Measurements from ENCODE around the gene WEE2. TPM values are rescaled to one million over a fixed set of nuclear protein-coding genes. Genes with fewer than 3 reads are reported as not detected.

Gene WEE2
- total and polyA plus RNA-seq, 2 of the 13 experiments (the other 11 are each of a cell fraction or from before 2014, with no cell fraction given): not detected

DNA sequence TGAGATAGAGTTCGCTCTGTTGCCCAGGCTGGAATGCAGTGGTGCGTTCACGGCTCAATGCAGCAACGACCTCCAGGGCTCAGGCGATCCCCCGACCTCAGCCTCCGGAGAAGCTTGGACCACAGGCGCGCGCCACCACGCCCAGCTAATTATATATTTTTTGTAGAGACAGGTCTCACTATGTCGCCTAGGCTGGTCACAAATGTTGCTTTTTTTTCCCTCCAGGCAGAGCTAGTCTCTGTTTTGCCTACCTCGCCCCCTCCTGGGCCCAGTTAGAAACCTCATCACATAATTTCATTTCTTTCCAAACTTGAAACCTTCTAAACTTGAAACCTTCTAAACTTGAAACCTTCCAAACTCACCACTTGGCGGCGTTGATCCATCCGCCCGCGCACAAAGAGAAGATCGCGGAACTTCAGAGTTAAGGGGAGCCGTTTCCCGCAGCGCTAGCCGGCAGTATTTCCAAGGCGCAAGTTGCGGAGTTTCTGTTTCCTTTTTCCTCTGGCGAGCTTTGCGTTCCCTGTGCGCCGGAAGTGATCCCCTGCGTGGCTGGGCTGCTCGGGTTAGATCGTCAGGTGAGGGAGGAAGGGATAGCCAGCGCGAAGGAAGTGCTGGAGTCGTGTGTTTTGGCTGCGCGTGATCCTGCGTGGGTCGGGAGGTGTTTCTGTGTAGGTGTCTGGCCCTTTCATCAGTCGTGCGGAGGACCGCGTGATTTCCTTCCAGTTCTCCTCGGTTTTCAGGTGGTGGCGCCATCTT, 29.9 kb downstream of the WEE2 start, which contains the start of gene SSBP1 (continued):
- TF ChIP-seq, protein P1, sequence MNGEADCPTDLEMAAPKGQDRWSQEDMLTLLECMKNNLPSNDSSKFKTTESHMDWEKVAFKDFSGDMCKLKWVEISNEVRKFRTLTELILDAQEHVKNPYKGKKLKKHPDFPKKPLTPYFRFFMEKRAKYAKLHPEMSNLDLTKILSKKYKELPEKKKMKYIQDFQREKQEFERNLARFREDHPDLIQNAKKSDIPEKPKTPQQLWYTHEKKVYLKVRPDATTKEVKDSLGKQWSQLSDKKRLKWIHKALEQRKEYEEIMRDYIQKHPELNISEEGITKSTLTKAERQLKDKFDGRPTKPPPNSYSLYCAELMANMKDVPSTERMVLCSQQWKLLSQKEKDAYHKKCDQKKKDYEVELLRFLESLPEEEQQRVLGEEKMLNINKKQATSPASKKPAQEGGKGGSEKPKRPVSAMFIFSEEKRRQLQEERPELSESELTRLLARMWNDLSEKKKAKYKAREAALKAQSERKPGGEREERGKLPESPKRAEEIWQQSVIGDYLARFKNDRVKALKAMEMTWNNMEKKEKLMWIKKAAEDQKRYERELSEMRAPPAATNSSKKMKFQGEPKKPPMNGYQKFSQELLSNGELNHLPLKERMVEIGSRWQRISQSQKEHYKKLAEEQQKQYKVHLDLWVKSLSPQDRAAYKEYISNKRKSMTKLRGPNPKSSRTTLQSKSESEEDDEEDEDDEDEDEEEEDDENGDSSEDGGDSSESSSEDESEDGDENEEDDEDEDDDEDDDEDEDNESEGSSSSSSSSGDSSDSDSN (CRISPR knock-in tag; IDR thresholded peaks at IDR 0.05): peak; percentile 84
- TF ChIP-seq CHCHD3 (CRISPR knock-in tag; IDR thresholded peaks at IDR 0.05) (no peak), ATF7-NPFF (CRISPR knock-in tag; IDR thresholded peaks at IDR 0.05; ENCODE audit: low read depth) (peak; percentile 77), NFKB2 (CRISPR knock-in tag; IDR thresholded peaks at IDR 0.05; ENCODE audit: borderline replicate concordance) (peak; percentile 90; the same call in 1 of the 2 replicates), CREM (IDR thresholded peaks at IDR 0.05) (peak; percentile 96), CREM (CRISPR knock-in tag; IDR thresholded peaks at IDR 0.05) (peak; percentile 50; the same call in 1 of the 2 replicates), FOXA1 (IDR thresholded peaks at IDR 0.05) (no peak), FOXA1 (CRISPR knock-in tag; IDR thresholded peaks at IDR 0.05) (peak; percentile 51; the same call in 1 of the 2 replicates), TP53 (CRISPR knock-in tag; conservative IDR thresholded peaks at IDR 0.05) (no peak), MZF1 (CRISPR knock-in tag; IDR thresholded peaks at IDR 0.05; ENCODE audit: borderline replicate concordance) (0 out of 2 replicates have a peak, but pooled peaks have one; percentile 40), TCF7L2 (IDR thresholded peaks at IDR 0.05; ENCODE audit: low read depth, low read length) (no peak), ZBTB3 (CRISPR knock-in tag; IDR thresholded peaks at IDR 0.05; ENCODE audit: borderline replicate concordance, low read depth) (peak; percentile 67; the same call in 1 of the 2 replicates), ZNF20 (CRISPR knock-in tag; IDR thresholded peaks at IDR 0.05) (no peak), ZNF10 (CRISPR knock-in tag; IDR thresholded peaks at IDR 0.05; ENCODE audit: borderline replicate concordance, low read depth) (no peak)
- TF ChIP-seq, protein P2, sequence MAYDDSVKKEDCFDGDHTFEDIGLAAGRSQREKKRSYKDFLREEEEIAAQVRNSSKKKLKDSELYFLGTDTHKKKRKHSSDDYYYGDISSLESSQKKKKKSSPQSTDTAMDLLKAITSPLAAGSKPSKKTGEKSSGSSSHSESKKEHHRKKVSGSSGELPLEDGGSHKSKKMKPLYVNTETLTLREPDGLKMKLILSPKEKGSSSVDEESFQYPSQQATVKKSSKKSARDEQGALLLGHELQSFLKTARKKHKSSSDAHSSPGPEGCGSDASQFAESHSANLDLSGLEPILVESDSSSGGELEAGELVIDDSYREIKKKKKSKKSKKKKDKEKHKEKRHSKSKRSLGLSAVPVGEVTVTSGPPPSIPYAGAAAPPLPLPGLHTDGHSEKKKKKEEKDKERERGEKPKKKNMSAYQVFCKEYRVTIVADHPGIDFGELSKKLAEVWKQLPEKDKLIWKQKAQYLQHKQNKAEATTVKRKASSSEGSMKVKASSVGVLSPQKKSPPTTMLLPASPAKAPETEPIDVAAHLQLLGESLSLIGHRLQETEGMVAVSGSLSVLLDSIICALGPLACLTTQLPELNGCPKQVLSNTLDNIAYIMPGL (CRISPR knock-in tag; IDR thresholded peaks at IDR 0.05; ENCODE audit: borderline replicate concordance in 1 of 2, low read depth in 1 of 2): peak; percentile 97 to 98
- TF ChIP-seq, protein P3, sequence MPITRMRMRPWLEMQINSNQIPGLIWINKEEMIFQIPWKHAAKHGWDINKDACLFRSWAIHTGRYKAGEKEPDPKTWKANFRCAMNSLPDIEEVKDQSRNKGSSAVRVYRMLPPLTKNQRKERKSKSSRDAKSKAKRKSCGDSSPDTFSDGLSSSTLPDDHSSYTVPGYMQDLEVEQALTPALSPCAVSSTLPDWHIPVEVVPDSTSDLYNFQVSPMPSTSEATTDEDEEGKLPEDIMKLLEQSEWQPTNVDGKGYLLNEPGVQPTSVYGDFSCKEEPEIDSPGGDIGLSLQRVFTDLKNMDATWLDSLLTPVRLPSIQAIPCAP (CRISPR knock-in tag; IDR thresholded peaks at IDR 0.05; ENCODE audit: low read depth): no peak
- TF ChIP-seq, protein P4, sequence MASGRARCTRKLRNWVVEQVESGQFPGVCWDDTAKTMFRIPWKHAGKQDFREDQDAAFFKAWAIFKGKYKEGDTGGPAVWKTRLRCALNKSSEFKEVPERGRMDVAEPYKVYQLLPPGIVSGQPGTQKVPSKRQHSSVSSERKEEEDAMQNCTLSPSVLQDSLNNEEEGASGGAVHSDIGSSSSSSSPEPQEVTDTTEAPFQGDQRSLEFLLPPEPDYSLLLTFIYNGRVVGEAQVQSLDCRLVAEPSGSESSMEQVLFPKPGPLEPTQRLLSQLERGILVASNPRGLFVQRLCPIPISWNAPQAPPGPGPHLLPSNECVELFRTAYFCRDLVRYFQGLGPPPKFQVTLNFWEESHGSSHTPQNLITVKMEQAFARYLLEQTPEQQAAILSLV (CRISPR knock-in tag; IDR thresholded peaks at IDR 0.05; ENCODE audit: borderline replicate concordance): peak; percentile 84
- TF ChIP-seq, protein P5, sequence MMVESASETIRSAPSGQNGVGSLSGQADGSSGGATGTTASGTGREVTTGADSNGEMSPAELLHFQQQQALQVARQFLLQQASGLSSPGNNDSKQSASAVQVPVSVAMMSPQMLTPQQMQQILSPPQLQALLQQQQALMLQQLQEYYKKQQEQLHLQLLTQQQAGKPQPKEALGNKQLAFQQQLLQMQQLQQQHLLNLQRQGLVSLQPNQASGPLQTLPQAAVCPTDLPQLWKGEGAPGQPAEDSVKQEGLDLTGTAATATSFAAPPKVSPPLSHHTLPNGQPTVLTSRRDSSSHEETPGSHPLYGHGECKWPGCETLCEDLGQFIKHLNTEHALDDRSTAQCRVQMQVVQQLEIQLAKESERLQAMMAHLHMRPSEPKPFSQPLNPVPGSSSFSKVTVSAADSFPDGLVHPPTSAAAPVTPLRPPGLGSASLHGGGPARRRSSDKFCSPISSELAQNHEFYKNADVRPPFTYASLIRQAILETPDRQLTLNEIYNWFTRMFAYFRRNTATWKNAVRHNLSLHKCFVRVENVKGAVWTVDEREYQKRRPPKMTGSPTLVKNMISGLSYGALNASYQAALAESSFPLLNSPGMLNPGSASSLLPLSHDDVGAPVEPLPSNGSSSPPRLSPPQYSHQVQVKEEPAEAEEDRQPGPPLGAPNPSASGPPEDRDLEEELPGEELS (CRISPR knock-in tag; IDR thresholded peaks at IDR 0.05): peak; percentile 74
